Activated CD4-positive, alpha-beta T cell treated with anti-CD3 and anti-CD28 coated beads, Interleukin-10, Interleukin-2, amounts not matched to agents 100 ng/mL and 50 ng/mL, durations not matched to agents 16 hours and 8 hours (primary cell): ENCODE measurements around the gene FAHD1.
A peak's percentile ranks its signal among the peaks of the same experiment; 100 is the strongest.

ENCODE experiments used
- DNase-seq: peaks from one replicate; pipeline ENCODE4 v3.0.0-alpha.2; 2020

The FAHD1 gene

GRCh38 chr16:1818204-1818872 lies 8.7 kb upstream of the FAHD1 start:
- no peak for DNase-seq

GRCh38 chr16:1818873-1819525 lies 8.0 kb upstream of the FAHD1 start:
- no peak for DNase-seq

GRCh38 chr16:1819611-1820010 lies 7.4 kb upstream of the FAHD1 start:
- no peak for DNase-seq

- no peak for DNase-seq
Observed at GRCh38 chr16:1820096-1820945, 6.7 kb upstream of the FAHD1 start.

GRCh38 chr16:1820946-1821290 lies 6.1 kb upstream of the FAHD1 start:
- DNase-seq: no peak

- DNase-seq: no peak
Observed at GRCh38 chr16:1821861-1822611, 5.0 kb upstream of the FAHD1 start.

- no peak for DNase-seq
Observed at GRCh38 chr16:1822801-1823200, 4.2 kb upstream of the FAHD1 start.

- peak; percentile 23 for DNase-seq
Observed at GRCh38 chr16:1823821-1824220, 3.2 kb upstream of the FAHD1 start.

- DNase-seq: no peak
Observed at GRCh38 chr16:1825381-1825863, 1.6 kb upstream of the FAHD1 start.

- DNase-seq: peak; percentile 72
Observed at GRCh38 chr16:1825864-1826690, 929 bp upstream of the FAHD1 start.

GRCh38 chr16:1828645-1829410 lies 1.8 kb downstream of the FAHD1 start:
- no peak for DNase-seq

GRCh38 chr16:1830213-1830612 lies 3.2 kb downstream of the FAHD1 start:
- DNase-seq: no peak

- no peak for DNase-seq
Observed at GRCh38 chr16:1831186-1832075, 4.4 kb downstream of the FAHD1 start.

GRCh38 chr16:1832838-1833454 lies 5.9 kb downstream of the FAHD1 start:
- no peak for DNase-seq

GRCh38 chr16:1834096-1834495 lies 7.1 kb downstream of the FAHD1 start:
- DNase-seq: no peak

GRCh38 chr16:1839554-1839953 lies 12.5 kb downstream of the FAHD1 start:
- no peak for DNase-seq

GRCh38 chr16:1845985-1846384 lies 19.0 kb downstream of the FAHD1 start:
- DNase-seq: no peak

- DNase-seq: no peak
Observed at GRCh38 chr16:1846416-1846815, 19.4 kb downstream of the FAHD1 start.

GRCh38 chr16:1850981-1851380 lies 24.0 kb downstream of the FAHD1 start:
- DNase-seq: no peak

- no peak for DNase-seq
Observed at GRCh38 chr16:1851793-1852192, 24.8 kb downstream of the FAHD1 start.
